Vagina (tissue), 2 donors: ENCODE measurements around the gene OR52N1. TPM values are rescaled to one million over a fixed set of nuclear protein-coding genes. Genes with fewer than 3 reads are reported as not detected.

Experiments used
- DNase-seq, 2 donors: peaks; one replicate each; pipeline ENCODE4 v3.0.0-alpha.2; 2017; ENCODE audit errors: extremely low spot score in 2 of 2
- H3K27ac ChIP-seq: fragments of 200-600 bp; sonication (generic); one replicate; pipeline ENCODE4 v1.5.1; 2019
- H3K27me3 ChIP-seq: fragments of 200-600 bp; sonication (generic); one replicate; pipeline ENCODE4 v1.5.1; 2019
- H3K36me3 ChIP-seq, 2 donors: fragments of 200-600 bp; sonication (generic); one replicate each; pipeline ENCODE4 v1.5.1; 2017 to 2019
- H3K4me1 ChIP-seq: fragments of 200-600 bp; sonication (generic); one replicate; pipeline ENCODE4 v1.5.1; 2019
- H3K4me3 ChIP-seq, 2 donors: fragments of 200-600 bp; sonication (generic); 1 replicate in 1 of 2; 2 replicates in 1 of 2; pipeline ENCODE4 v1.5.1; 2016 to 2019
- H3K9me3 ChIP-seq: fragments of 200-600 bp; sonication (generic); one replicate; pipeline ENCODE4 v1.5.1; 2019
- CTCF ChIP-seq, 3 experiments: fragments of 450-650 bp in 2 of 3; fragments of 200-600 bp in 1 of 3; sonication (generic) in 1 of 3; IDR thresholded peaks; one replicate each; pipeline ENCODE4 v1.5.1; 2017 to 2019; ENCODE audit warnings: antibody characterized with exemption in 3 of 3, mild to moderate bottlenecking in 2 of 3, moderate library complexity in 2 of 3
- POLR2A ChIP-seq, 2 donors: fragments of 450-650 bp; IDR thresholded peaks; one replicate each; pipeline ENCODE4 v1.6.1; 2017; ENCODE audit warnings: antibody characterized with exemption in 2 of 2, mild to moderate bottlenecking in 2 of 2, moderate library complexity in 2 of 2
- POLR2AphosphoS5 ChIP-seq, 2 donors: sonication (generic); formaldehyde crosslinking; IDR thresholded peaks; one replicate each; pipeline ENCODE4 v1.9.0; 2017; ENCODE audit warnings: antibody characterized with exemption in 2 of 2, mild to moderate bottlenecking in 2 of 2, low read depth in 1 of 2; ENCODE audit not compliant: insufficient read depth in 1 of 2
- intact Hi-C: fragments of 100-400 bp; cut with DNase I; formaldehyde crosslinking; loops from one replicate; pipeline ENCODE4 v1.15.1; 2023
- total RNA-seq: library from RNA; depleted of rRNA; stranded (reverse); fragments of >200 nt; gene quantifications from one replicate; pipeline ENCODE4 v1.2.3, GENCODE V29; 2016

OR52N1 gene
- total RNA-seq, 1 donor from 2014 or later, result not detected

- no peak for DNase-seq
- H3K4me1 ChIP-seq, result no peaks in the 10 kb centered on the region
- no peaks in the 10 kb centered on the region for H3K27me3 ChIP-seq
- TF ChIP-seq CTCF (IDR thresholded peaks at IDR 0.05) (no peak), POLR2A (IDR thresholded peaks at IDR 0.05) (no peak), POLR2AphosphoS5 (IDR thresholded peaks at IDR 0.05; ENCODE audit: insufficient read depth in 1 of 2, low read depth in 1 of 2) (no peak)
- no peaks in the 10 kb centered on the region for H3K36me3 ChIP-seq
- H3K27ac ChIP-seq, result no peak overlapping the region
- no peaks in the 10 kb centered on the region for H3K9me3 ChIP-seq
- H3K4me3 ChIP-seq, result no peak overlapping the region
- intact Hi-C loops, result loop anchor here (10.0 kb wide), 1 partner anchor 333 kb away; no protein-coding TSS in a partner anchor
These were observed 16.5 kb upstream of the OR52N1 start for GRCh38 chr11:5807580-5807979.

- no peaks in the 10 kb centered on the region for H3K9me3 ChIP-seq
- H3K4me3 ChIP-seq, result no peak overlapping the region
- no peak overlapping the region for H3K27ac ChIP-seq
- intact Hi-C loops, result loop anchor here (10.0 kb wide), 1 partner anchor 329 kb away; no protein-coding TSS in a partner anchor
- no peak for DNase-seq
- TF ChIP-seq POLR2AphosphoS5 (IDR thresholded peaks at IDR 0.05; ENCODE audit: insufficient read depth in 1 of 2, low read depth in 1 of 2) (no peak), CTCF (IDR thresholded peaks at IDR 0.05) (no peak), POLR2A (IDR thresholded peaks at IDR 0.05) (no peak)
- H3K36me3 ChIP-seq, result no peaks in the 10 kb centered on the region
- H3K4me1 ChIP-seq, result no peaks in the 10 kb centered on the region
- no peaks in the 10 kb centered on the region for H3K27me3 ChIP-seq
These were observed 12.9 kb upstream of the OR52N1 start for GRCh38 chr11:5803982-5804381.

GRCh38 chr11:5796541-5796940 is 5.5 kb upstream of the OR52N1 start:
- Histone ChIP-seq H3K4me3 (no peak overlapping the region), H3K27ac (no peak overlapping the region), H3K4me1 (no peaks in the 10 kb centered on the region), H3K36me3 (no peaks in the 10 kb centered on the region), H3K27me3 (no peaks in the 10 kb centered on the region), H3K9me3 (no peaks in the 10 kb centered on the region)
- no peak for TF ChIP-seq POLR2A (IDR thresholded peaks at IDR 0.05)
- TF ChIP-seq CTCF (IDR thresholded peaks at IDR 0.05), result no peak
- no peak for TF ChIP-seq POLR2AphosphoS5 (IDR thresholded peaks at IDR 0.05; ENCODE audit: insufficient read depth in 1 of 2, low read depth in 1 of 2)
- intact Hi-C loops, result no loop called here
- no peak for DNase-seq

- Histone ChIP-seq H3K36me3 (no peaks in the 10 kb centered on the region), H3K4me3 (no peak within 1 kb of the TSS), H3K27ac (no peak within 1 kb of the TSS), H3K9me3 (no peaks in the 10 kb centered on the region), H3K27me3 (no peaks in the 10 kb centered on the region), H3K4me1 (no peaks in the 10 kb centered on the region)
- no peak for TF ChIP-seq POLR2A (IDR thresholded peaks at IDR 0.05)
- intact Hi-C loops, result no loop called here
- no peak for DNase-seq
These were observed 7.8 kb downstream of the OR52N1 start, which contains the start of gene OR52N5 for GRCh38 chr11:5783255-5783654. Gene OR52N5, minus strand, starts transcription at chr11:5783355. Its CDS starts 4,721 bp downstream, at chr11:5778634.

GRCh38 chr11:5767056-5767455 is 24.0 kb downstream of the OR52N1 start:
- no peak for DNase-seq
- no peaks in the 10 kb centered on the region for H3K9me3 ChIP-seq
- no peaks in the 10 kb centered on the region for H3K27me3 ChIP-seq
- no peaks in the 10 kb centered on the region for H3K4me1 ChIP-seq
- TF ChIP-seq POLR2AphosphoS5 (IDR thresholded peaks at IDR 0.05; ENCODE audit: insufficient read depth in 1 of 2, low read depth in 1 of 2), result no peak
- TF ChIP-seq POLR2A (IDR thresholded peaks at IDR 0.05), result no peak
- TF ChIP-seq CTCF (IDR thresholded peaks at IDR 0.05), result no peak
- H3K4me3 ChIP-seq, result no peak overlapping the region
- H3K27ac ChIP-seq, result no peak overlapping the region
- intact Hi-C loops, result no loop called here
- H3K36me3 ChIP-seq, result no peaks in the 10 kb centered on the region
